ENCODE measurements around the gene GFPT2.

Gene GFPT2

GRCh38 chr5:180378438-180379344 is 25.6 kb upstream of the GFPT2 start:
- DNase-seq: no peak

- DNase-seq: no peak
Measured at GRCh38 chr5:180377556-180378197, 24.5 kb upstream of the GFPT2 start.

GRCh38 chr5:180376511-180376910 is 23.4 kb upstream of the GFPT2 start:
- DNase-seq: no peak

GRCh38 chr5:180375955-180376354 is 22.8 kb upstream of the GFPT2 start:
- no peak for DNase-seq

- no peak for DNase-seq
Measured at GRCh38 chr5:180375291-180375690, 22.2 kb upstream of the GFPT2 start.

GRCh38 chr5:180373870-180374269 is 20.7 kb upstream of the GFPT2 start:
- no peak for DNase-seq

GRCh38 chr5:180373454-180373853 is 20.3 kb upstream of the GFPT2 start:
- DNase-seq: no peak

GRCh38 chr5:180371949-180372348 is 18.8 kb upstream of the GFPT2 start:
- no peak for DNase-seq

- DNase-seq: no peak
Measured at GRCh38 chr5:180370861-180371641, 17.9 kb upstream of the GFPT2 start.

GRCh38 chr5:180367991-180368390 is 14.9 kb upstream of the GFPT2 start:
- DNase-seq: no peak

- no peak for DNase-seq
Measured at GRCh38 chr5:180367300-180367699, 14.2 kb upstream of the GFPT2 start.

- no peak for DNase-seq
Measured at GRCh38 chr5:180366326-180366725, 13.2 kb upstream of the GFPT2 start.

GRCh38 chr5:180365829-180366228 is 12.7 kb upstream of the GFPT2 start:
- no peak for DNase-seq

- no peak for DNase-seq
Measured at GRCh38 chr5:180364306-180364856, 11.2 kb upstream of the GFPT2 start.

- DNase-seq: no peak
Measured at GRCh38 chr5:180360078-180360957, 7.2 kb upstream of the GFPT2 start.

GRCh38 chr5:180358694-180359093 is 5.6 kb upstream of the GFPT2 start:
- no peak for DNase-seq

GRCh38 chr5:180358179-180358578 is 5.0 kb upstream of the GFPT2 start:
- no peak for DNase-seq

- no peak for DNase-seq
Measured at GRCh38 chr5:180354966-180355365, 1.8 kb upstream of the GFPT2 start.

GRCh38 chr5:180353980-180354452 is 880 bp upstream of the GFPT2 start:
- no peak for DNase-seq

GRCh38 chr5:180352116-180353047 is 754 bp downstream of the GFPT2 start:
- no peak for DNase-seq
